ENCODE measurements around the gene CLIC3.
"Not testable (repeated sequence)": the region's sequence is repeated elsewhere in the genome, so short reads cannot be mapped to it uniquely, and the experiment has no call there.

The CLIC3 gene

DNA sequence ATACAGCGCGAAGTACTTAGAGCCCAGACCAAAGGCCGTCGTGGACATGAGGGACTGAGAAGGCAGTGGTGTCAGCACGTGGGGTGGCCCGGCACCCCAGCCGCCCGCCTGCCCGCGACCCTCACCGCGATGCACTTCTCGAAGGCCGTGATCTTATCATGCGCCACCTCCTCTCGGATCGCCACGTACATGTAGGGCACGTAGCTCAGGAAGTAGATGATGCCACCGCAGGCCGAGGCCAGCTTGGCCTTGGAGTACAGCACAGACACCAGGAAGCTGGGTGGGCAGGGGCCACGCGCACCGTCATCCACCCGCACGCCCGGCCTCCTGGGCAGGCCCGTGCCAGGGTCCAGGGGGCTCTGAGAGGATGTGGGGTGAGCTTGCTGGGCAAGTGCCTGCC is 20.7 kb upstream of the CLIC3 start:
- DNase-seq (ENCODE audit: low read depth, low spot score): no peak

DNA sequence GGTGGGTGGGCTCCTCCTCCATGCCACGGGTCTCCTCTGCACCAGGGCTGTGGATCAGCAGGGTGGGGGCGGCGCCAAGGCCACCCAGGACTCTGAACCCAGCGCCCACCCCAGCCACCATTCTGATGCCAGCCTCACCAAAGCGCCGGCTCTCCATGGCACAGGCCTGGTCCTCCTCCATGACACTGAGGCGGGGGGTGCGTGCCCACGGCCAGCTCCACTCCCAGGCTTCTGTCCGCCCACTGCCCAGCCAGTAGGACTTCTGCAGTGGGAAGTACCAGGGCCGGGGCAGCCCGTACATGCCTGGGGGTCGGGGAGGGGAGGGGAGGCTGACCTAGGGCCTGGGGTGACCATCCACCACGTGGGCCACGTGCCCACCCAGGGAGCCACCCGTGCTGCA is 20.1 kb upstream of the CLIC3 start:
- no peak for DNase-seq (ENCODE audit: low read depth, low spot score)

DNA sequence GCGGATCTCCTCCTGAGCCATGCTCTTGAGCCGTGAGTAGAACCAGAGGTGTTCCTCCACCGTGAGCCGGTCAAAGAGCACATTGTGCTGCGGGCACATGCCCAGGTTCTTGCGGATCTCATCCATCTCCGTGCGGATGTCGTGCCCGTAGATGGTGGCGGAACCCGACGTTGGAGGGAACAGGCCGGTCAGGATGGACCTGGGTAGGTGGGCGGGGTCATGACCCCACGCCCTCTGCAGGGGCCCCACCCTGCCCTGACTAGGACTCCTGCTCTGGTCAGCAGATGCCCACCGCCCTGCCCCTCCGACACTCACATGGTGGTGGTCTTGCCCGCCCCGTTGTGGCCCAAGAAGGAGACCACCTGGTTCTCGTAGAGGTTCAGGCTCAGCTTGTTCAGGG is 19.6 kb upstream of the CLIC3 start:
- DNase-seq (ENCODE audit: low read depth, low spot score): no peak

DNA sequence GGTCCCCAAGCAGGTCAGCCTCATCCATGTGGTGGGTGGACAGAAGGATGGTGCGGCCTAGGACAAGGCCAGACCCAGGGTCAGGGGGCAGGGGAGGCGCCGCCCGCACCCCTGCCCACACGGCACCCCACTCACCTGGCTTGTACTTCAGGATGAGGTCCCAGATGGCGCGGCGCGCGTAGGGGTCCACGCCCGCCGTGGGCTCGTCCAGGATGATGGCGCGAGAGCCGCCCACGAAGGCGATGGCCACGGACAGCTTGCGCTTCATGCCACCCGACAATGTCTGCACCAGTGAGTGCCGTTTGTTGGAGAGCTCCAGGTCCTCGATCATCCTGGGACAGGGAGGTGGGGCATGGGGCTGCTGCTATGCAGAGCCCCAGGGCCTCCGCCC is 19.2 kb upstream of the CLIC3 start:
- DNase-seq (ENCODE audit: low read depth, low spot score): no peak

DNA sequence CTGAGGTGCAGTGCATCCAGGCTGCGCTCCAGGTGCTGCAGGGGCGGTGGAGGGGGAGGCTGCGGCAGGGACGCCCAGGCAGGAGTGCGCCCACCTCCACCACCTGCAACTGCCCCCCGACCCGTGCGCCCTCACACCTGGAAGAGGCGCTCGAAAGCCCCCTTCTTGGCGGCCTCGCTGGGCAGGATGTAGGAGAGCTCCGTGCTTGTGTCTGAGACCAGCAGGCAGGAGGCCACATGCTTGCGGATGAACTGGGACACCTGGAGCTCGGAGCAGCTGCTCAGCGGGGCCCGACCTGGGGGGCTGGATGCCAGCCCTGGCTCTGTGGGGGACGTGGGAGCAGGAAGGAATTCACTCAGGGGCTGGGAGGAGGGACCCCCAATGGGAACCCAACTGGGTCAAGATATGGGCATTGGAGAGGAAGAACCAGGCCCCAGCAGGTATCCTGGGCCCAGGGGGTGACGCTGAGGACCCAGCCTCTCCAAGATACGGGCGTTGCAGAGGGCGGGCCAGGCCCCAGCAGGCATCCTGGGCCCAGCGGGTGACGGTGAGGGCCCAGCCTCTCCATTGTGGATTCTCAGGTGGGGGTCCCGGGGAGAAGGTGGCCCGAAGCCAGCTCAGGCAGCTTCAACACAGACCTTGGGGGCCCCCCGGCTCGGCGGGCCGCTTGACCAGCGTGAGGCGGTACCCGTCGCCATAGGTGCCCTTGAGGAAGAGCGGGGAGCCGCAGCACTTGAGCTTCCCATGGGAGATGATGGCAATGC is 18.6 kb upstream of the CLIC3 start:
- no peak for DNase-seq (ENCODE audit: low read depth, low spot score)

DNA sequence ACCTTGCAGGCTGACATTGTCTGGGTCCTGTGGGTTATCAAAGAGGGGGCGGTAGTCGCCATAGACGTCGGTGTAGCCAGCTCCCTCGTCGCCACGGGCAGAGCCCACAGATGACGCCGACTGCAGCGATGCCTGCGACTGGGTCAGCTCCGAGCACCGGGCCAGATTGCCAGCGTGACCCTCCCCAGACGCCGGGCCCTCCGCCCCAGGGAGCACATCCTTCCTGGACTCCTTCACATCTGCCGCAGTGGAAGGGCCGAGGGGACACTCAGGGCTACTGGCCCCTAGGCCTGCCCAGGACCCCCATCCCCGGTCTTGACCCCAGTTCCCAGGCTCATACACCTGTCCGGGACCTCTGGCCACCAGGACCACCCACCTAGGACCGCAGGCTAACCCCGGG is 17.8 kb upstream of the CLIC3 start:
- DNase-seq (ENCODE audit: low read depth, low spot score): no peak

DNA sequence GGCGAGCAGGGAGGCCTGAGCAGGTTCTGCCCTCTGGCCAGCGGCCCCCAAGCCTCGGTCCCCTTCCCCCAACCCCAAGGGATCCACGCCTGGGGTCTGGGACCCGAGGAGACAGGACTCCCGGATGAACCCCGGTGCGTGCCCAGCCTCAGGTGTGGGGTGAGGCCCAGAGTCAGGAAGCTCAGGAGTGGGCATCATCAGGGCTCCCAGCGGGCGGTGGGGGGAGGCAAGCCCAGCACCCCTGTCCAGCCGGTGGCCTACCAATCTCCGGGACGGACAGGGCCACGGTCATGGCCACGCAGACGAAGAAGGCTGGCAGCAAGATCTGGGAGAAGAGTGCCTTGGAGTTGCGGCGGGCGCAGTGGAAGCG is 17.2 kb upstream of the CLIC3 start:
- DNase-seq (ENCODE audit: low read depth, low spot score): no peak

DNA sequence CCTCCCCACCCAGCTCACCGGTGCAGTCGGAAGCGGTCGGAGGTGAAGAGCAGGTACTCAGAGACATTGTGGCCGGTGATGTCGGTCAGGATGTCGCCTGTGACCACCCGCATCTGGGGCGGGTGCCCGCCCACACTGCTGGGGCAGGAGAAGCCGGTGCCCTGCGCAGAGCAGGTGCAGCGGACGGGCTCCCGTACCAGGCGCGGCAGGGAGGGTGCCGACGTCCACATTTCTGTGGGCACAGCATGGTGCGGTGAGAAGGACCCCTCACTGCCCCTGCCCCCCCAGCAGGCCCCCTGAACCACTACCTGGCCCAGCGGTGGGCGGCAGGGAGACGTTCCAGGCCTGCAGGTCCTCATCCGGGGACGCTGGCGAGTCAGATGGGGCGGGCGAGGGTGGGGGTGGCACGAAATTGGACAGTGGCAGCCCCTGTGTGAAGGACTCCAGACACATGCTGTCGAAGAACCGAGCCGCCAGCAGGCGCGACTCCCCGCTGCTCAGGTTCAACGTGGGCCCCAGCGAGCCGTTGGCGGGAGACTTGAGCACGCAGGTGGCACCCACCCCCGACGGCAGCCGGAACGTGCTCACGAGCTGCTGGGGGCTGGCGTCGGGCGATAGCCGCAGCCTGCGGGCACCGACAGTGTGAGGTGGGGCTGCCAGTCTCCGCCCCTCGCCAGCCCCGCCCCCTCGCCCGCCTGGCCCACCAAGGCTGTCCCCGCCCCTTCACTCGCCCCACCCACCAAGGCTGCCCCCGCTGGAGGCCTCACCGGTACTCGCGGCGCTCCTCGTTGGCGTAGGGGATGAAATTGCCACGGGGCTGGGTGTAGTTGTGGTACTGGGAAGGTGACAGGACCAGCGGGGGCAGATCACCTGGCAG is 16.6 kb upstream of the CLIC3 start:
- no peak for DNase-seq (ENCODE audit: low read depth, low spot score)

DNA sequence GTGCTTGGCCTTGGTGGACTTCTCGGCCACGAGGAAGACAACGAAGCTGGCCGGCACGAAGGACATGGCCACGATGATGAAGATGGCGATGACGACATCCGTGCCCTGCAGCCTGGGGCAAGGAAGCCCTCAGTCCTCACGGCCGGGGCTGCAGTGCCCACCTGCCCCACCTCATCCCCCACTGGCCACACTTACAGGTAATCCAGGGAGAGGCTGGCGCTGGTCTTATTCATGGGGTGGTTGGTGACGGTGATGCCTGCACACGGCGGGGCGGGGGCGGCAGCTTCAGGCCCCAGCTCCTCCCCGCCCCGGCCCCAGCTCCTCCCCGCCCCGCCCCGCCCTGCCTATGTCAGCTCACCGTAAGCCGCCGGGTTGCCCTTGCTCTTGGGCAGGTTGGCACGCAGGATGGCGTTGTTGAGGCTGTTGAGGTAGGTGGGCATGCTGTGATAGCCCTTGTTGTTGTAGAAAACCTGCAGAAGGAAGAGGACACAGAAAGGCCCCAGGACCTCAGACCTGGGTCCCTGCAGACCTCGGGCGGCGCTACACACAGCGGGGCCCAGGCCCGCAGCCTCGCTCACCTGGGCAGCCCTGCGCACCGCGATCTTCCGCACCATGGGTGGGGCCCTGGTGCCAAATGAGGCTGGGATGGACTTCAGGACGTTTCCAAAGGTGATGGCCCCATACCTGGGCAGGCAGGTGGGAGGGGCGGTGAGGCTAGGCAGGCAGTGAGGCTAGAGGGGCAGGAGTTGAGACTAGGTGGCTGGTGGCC is 15.7 kb upstream of the CLIC3 start:
- DNase-seq (ENCODE audit: low read depth, low spot score): no peak

DNA sequence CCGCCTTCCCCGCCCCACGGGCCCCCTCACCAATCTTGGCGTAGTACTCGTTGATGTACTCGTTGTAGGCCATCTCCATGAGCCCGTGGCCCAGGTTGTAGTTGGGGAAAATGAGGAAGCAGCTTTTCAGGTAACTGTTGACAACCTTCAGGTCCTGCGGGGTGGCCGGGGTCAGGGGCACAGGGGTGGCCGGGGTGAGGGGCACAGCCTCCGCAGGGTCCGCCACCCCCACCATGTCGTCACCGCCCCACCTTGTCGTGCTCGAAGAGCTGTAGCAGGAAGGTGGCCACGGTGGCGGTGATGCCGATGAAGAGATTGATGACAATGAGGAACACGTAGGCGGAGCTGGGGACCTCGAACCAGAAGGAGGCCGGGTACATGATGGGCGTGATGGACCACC is 14.8 kb upstream of the CLIC3 start:
- no peak for DNase-seq (ENCODE audit: low read depth, low spot score)

DNA sequence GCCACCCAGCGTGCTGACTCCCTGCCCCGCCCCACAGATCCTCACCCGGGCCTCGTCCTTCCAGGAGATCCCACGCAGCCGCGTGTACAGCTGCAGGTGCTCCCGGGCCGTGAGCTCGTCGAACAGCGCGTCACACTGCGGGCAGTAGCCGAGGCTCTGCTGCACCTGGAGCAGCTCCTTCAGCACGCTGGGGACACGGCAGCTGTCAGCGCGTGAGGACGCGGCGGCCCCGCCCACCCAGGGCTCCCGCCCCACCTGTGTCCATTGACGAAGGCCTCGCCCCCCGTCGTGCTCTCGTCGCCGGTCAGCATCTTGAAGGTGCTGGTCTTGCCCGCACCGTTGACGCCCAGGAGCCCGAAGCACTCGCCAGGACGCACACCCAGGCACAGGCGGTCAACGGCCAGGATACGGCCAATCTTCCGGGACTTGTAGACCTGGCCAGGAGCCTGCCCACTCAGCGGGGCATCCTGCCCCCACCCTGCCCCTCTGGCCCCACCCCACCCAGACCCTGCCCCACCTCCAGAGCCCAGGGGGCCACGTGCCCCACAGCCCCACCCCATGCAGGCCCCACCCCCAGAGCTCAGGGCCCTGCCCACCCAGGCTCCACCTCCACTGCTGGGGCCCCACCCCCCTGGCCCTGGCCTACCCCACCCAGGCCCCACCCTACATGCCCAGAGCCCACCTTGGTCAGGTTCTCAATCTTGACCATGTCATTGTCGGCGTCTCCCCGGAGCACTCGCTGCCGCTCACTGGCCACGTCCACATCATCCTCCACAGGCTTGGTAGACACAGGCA is 13.8 kb upstream of the CLIC3 start:
- no peak for DNase-seq (ENCODE audit: low read depth, low spot score)

DNA sequence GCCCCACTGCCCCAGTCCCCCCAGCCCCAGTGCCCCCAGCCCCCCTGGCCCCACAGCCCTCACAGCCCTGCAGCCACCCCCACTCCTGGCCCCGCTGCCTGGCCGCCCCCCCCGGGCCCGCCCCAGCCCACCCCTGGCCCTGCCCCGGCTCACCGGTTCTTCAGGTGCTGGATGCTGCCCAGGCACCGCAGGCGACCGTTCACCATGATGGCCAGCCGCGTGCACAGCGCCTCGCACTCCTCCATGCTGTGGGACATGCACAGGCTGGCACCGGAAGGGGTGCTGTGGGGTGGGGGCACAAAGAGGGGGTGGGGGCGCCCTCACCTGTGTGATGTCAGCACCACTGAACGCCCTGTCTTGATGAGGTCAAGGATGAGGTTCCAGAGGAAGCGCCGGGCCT is 12.8 kb upstream of the CLIC3 start:
- DNase-seq (ENCODE audit: low read depth, low spot score): no peak

DNA sequence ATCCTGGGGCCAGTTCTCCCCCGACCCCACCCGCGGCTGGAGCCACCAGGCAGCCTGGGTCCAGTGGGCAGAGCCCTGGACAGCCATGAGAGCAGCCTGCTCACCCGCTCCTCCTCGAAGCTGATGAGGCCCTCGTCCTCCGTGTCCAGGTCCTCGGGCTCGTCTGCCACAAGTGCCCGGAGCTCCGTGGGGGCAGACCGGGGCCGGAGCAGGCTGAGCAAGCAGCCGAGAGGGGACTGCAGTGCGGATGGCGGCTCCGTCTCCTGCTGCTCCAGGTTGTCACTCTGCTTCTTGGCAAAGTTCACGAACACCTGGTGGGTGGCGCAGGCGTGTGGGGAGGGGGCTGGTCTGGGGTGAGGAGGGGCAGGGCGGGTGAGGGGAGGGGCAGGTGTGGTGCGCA is 11.9 kb upstream of the CLIC3 start:
- DNase-seq (ENCODE audit: low read depth, low spot score): no peak

DNA sequence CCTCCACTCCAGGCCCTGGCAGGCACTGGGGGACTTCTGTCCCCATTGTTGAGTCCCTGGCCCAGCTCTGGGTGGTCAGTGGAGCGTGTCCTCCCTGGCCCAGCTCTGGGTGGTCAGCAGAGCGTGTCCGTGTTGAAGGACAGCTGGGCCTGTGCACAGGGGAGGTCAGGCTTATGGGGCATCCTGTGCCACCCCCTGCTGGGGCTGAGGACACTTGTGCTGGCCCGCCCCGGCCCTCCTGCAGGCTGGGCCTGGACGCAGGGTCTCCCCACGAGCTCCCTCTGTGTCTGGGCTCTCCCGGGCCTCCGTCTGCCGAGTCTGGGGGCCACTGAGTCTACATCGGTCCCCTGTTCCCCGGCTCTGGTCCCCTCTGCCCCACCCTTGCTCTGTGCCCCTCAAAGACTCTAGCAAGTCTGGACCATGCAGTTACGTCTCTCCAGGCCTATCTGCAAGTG is 11.5 kb upstream of the CLIC3 start:
- DNase-seq (ENCODE audit: low read depth, low spot score): no peak

DNA sequence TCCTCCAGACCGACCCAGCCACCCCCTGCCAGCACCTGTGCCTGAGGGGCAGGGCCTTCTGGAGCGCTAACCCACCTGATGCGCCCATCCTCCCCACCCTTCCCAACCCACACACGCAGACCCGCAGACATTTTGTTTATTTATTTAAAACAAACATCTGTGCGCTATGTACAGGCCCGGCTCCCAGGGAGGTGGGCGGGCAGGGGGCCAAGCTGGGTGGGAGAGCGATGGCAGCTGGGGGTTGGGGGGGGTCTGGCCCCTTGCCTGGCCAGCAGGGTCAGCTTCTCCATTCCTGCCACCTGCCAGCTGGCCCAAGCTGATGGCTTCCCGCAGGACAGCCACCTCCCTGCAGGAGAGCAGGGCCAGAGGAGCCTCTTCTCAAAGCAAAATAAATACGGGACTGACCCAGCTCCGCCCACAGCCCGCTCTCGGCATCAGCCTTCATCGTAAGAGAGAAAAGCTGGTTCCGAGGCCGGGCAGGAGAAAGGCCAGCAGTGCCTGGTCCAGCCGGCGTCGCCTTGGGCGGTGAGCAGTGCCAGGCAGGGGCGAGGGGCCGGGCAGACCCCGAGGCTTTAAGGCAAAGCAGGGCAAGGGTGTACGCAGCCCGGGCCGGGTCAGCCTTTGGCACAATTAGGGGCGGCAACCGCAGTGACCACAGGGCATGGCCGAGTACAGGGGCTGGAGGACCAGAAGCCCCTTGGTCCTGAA is 10.9 kb upstream of the CLIC3 start:
- peak; percentile 49 for DNase-seq (ENCODE audit: low read depth, low spot score)

DNA sequence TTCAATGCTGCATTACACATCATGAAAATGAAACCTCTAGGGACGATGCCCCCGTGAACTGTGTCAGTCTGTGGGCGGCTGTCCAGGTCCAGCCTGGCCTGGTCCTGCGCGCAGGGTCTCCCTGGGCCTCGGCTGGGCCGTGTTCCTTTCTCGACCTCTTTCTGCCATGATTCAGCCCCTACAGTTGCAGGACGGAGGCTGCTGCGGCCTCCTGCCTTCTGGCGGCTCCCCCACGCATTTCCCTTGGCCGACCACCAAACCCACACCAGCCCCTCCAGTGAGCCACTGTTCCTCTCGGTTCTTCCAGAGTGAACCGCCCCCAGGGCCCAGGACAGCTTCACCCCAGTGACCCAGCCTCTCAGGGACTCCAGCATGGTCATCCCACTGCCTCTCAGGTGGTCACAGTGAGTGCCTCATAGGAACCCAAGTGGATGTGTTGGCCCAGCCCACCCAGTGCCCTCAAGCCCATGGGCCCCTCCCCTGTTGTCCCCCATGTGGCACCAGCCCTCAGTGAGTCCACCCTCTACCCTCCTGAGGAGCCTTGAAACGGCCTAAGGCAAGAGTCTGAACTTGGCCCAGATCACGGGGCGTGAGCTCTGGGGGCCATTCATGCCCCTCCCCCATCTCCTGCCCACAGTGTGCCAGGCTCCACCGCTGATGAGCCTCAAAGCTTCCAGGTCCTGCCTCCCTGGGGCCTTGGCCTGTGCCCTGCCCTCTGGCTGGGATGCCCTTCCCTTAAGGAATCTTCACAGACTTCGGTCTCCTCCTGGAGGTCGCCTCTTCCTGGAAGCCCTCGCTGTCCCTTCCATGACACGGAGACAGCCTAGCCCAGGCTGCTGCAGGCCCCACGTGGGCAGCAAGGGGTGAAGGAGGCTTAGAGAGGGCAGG is 10.0 kb upstream of the CLIC3 start:
- DNase-seq (ENCODE audit: low read depth, low spot score): no peak

DNA sequence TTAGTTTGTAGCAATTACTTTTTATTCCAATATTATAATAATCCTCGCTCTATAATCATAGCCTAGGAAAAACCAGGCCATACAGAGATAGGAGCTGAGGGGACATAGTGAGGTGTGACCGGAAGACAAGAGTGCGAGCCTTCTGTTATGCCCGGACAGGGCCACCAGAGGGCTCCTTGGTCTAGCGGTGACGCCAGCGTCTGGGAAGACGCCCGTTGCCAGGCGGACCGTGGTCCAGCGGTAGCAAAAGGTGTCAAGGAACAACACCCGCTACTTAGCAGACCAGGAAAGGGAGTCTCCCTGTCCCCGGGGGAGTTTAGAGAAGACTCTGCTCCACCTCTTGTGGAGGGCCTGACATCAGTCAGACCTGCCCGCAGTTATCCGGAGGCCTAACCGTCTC is 7.9 kb upstream of the CLIC3 start:
- DNase-seq (ENCODE audit: low read depth, low spot score): not testable (repeated sequence)

DNA sequence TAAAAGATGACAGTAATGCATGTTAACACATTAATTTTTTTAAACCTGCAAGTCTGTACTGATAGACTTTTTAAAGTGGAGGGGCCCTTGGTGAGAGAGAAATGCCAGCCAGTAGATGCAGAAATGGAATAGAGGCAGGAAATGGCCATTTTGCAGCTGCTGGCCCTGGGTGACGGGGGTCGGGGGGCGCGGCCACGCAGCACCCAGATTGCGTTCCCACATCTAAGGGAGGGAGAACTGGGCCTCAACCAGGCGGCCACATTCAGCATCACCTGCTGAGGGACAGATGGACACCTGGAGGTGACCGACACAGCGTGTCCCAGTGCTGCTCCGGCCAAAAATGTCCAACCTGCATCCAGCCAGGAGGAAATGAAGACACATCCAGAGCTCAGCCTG is 6.3 kb upstream of the CLIC3 start:
- DNase-seq (ENCODE audit: low read depth, low spot score): no peak

DNA sequence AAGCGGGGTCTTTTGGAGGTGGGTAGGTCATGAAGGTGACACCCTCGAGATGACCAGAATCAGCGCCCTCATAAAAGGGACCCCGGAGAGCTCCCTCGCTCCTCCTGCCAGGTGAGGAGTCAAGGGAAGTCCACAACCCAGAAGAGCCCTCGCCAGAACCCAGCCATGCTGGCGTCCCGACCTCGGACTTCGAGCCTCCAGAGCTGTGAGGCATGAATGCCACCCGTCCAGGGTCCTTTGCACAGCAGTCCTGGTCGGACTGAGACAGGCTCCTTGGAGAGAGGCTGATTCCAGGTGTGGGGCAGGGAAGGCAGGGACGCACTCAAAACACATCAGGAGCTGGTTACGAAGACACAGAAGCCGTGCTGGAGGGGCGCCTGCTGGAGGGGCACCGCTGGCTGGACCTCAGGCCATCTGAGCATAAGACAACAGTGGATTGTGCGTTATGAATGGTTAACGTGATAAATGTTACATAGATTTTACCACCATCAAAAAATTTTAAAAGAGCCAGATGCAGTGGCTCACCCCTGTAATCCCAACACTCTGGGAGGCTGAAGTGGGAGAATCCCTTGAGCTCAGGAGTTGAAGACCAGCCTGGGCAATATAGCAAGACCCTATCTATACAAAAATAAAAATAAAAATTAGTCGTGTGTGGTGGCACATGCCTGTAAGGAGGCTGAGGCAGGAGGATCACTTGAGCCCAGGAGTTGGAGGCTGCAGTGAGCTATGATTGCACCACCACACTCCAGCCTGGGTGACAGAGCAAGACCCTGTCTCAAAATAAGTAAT is 5.7 kb upstream of the CLIC3 start:
- no peak for DNase-seq (ENCODE audit: low read depth, low spot score)
